Measurements from ENCODE around the gene UBE2O. TPM values are rescaled to one million over a fixed set of nuclear protein-coding genes. Genes with fewer than 3 reads are reported as not detected.

The UBE2O gene
- total RNA-seq, 1 donor from 2014 or later = 25.8 TPM

DNA sequence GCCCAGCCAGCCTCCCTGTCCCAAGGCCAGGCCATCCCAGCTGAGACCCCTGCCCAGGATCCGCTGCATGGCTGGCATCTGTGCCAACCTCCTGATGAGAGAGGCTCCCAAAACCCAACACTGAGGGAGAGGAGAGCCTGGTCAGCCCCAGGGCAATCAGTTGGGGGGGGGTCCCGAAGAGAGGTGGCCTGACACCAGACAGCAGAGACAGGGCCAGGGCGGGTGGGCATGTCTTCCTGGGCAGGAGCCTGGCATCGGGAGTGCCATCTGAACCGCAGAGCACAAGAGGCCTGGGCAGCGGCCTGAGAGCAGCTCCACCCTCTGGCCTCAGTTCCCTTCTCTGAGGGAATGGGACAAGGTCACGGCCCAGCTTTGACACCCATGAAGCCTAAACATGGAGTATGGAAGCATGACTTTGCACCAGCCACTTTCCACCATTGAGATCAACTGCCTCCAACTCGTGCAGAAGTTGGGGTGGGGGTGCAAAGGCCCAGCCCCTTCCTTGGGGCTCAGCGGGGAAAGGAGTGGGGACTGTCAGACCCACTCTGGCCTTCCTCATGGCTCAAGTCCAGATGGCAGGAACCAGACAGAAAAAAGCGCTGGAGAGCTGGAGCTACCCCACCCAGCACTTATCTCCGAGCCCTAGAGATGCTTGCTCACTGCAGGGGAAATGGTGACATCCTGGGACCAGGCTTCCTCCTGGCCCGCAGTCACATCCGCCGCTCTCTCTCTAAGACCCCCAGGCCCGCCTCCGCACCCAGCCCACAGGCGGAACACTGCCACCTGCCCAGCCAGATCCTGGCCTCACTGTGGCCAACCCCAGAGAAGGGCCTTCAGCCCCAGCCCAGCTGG lies 38.5 kb upstream of the UBE2O start:
- Mint-ChIP-seq H3K27ac (ENCODE audit: unreplicated experiment) (no peak overlapping the region), H3K4me1 (ENCODE audit: low read depth, unreplicated experiment) (peaks cover 9% of the 10 kb centered on the region), H3K36me3 (ENCODE audit: low read depth, unreplicated experiment) (peaks cover 4% of the 10 kb centered on the region), H3K9me3 (ENCODE audit: unreplicated experiment) (no peaks in the 10 kb centered on the region), H3K27me3 (ENCODE audit: low read depth, unreplicated experiment) (no peaks in the 10 kb centered on the region), H3K4me3 (ENCODE audit: unreplicated experiment) (no peak overlapping the region)
- no peak overlapping the region for H3K4me3 ChIP-seq (ENCODE audit: insufficient read depth, low read depth, low read length)
- H2AFZ ChIP-seq (ENCODE audit: low read depth, low read length) = no peak overlapping the region
- H3K9ac ChIP-seq (ENCODE audit: low read length) = no peak overlapping the region
- no peak overlapping the region for H3K4me2 ChIP-seq (ENCODE audit: low read length)
- DNase-seq (ENCODE audit: low read depth) = no peak
- TF ChIP-seq EZH2 (IDR thresholded peaks at IDR 0.05; ENCODE audit: insufficient read depth, low read length) = no peak
- TF ChIP-seq, protein P1, sequence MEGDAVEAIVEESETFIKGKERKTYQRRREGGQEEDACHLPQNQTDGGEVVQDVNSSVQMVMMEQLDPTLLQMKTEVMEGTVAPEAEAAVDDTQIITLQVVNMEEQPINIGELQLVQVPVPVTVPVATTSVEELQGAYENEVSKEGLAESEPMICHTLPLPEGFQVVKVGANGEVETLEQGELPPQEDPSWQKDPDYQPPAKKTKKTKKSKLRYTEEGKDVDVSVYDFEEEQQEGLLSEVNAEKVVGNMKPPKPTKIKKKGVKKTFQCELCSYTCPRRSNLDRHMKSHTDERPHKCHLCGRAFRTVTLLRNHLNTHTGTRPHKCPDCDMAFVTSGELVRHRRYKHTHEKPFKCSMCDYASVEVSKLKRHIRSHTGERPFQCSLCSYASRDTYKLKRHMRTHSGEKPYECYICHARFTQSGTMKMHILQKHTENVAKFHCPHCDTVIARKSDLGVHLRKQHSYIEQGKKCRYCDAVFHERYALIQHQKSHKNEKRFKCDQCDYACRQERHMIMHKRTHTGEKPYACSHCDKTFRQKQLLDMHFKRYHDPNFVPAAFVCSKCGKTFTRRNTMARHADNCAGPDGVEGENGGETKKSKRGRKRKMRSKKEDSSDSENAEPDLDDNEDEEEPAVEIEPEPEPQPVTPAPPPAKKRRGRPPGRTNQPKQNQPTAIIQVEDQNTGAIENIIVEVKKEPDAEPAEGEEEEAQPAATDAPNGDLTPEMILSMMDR (IDR thresholded peaks at IDR 0.05; ENCODE audit: insufficient read depth, low read depth, low read length) = no peak
- H3K9me3 ChIP-seq (ENCODE audit: insufficient read depth, low read depth, low read length) = no peaks in the 10 kb centered on the region
- H3K36me3 ChIP-seq (ENCODE audit: insufficient read depth, low read length) = no peaks in the 10 kb centered on the region
- H3K27me3 ChIP-seq (ENCODE audit: insufficient read depth, low read length) = no peaks in the 10 kb centered on the region
- no peak overlapping the region for H3K27ac ChIP-seq (ENCODE audit: low read depth, low read length)
- peaks cover 7% of the 10 kb centered on the region for H3K79me2 ChIP-seq (ENCODE audit: insufficient read depth, low read length)
- FAIRE-seq = no peak
- peaks cover 18% of the 10 kb centered on the region for H4K20me1 ChIP-seq (ENCODE audit: insufficient read depth, low read length)
- H3K4me1 ChIP-seq (ENCODE audit: insufficient read depth, low read length) = peaks cover 18% of the 10 kb centered on the region

- H3K4me3 ChIP-seq (ENCODE audit: insufficient read depth, low read depth, low read length) = no peak overlapping the region
Observed at GRCh38 chr17:76490112-76490710, 37.3 kb upstream of the UBE2O start.

More at GRCh38 chr17:76490112-76490710, 37.3 kb upstream of the UBE2O start:
- Histone ChIP-seq H3K4me1 (ENCODE audit: insufficient read depth, low read length) (peaks cover 18% of the 10 kb centered on the region), H3K9ac (ENCODE audit: low read length) (no peak overlapping the region), H4K20me1 (ENCODE audit: insufficient read depth, low read length) (peaks cover 6% of the 10 kb centered on the region), H2AFZ (ENCODE audit: low read depth, low read length) (no peak overlapping the region), H3K27ac (ENCODE audit: low read depth, low read length) (no peak overlapping the region), H3K79me2 (ENCODE audit: insufficient read depth, low read length) (no peaks in the 10 kb centered on the region), H3K27me3 (ENCODE audit: insufficient read depth, low read length) (no peaks in the 10 kb centered on the region), H3K4me2 (ENCODE audit: low read length) (no peak overlapping the region), H3K36me3 (ENCODE audit: insufficient read depth, low read length) (no peaks in the 10 kb centered on the region), H3K9me3 (ENCODE audit: insufficient read depth, low read depth, low read length) (no peaks in the 10 kb centered on the region)
- Mint-ChIP-seq H3K27me3 (ENCODE audit: low read depth, unreplicated experiment) (no peaks in the 10 kb centered on the region), H3K4me1 (ENCODE audit: low read depth, unreplicated experiment) (peaks cover 9% of the 10 kb centered on the region), H3K4me3 (ENCODE audit: unreplicated experiment) (no peak overlapping the region), H3K9me3 (ENCODE audit: unreplicated experiment) (no peaks in the 10 kb centered on the region), H3K36me3 (ENCODE audit: low read depth, unreplicated experiment) (peaks cover 6% of the 10 kb centered on the region), H3K27ac (ENCODE audit: unreplicated experiment) (no peak overlapping the region)
- DNase-seq (ENCODE audit: low read depth) (no peak), FAIRE-seq (no peak)
- TF ChIP-seq EZH2 (IDR thresholded peaks at IDR 0.05; ENCODE audit: insufficient read depth, low read length) = no peak
- TF ChIP-seq, protein P1 (IDR thresholded peaks at IDR 0.05; ENCODE audit: insufficient read depth, low read depth, low read length) = no peak
